CD4-positive, alpha-beta T cell treated with Interleukin-4 for 1 hour (primary cell): Measurements from ENCODE around the gene STXBP6.
"Not testable (repeated sequence)": the region's sequence is repeated elsewhere in the genome, so short reads cannot be mapped to it uniquely, and the experiment has no call there.

Source experiments
- DNase-seq, 2 donors: peaks; one replicate each; pipeline ENCODE4 v3.0.0-alpha.2; 2020 to 2022

The STXBP6 gene

DNA sequence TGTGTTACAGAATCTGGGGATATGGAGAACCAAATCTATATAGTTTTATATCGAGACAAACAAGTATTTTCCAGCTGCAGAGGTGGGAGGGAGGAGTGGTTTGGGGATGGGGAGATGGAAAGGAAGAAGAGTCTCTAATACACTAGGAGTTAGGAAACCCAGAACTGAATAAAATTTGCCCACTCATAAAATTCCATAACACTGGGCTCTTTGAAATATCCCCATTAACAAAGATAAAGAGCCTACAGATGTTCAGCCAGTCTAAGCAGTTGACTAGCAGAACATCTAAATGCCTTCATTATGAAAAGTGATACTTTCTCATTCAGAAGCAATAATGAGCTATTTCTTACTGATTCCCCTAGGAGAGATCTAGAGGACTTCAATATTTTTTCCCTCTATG is 264.2 kb downstream of the STXBP6 start:
- no peak for DNase-seq

DNA sequence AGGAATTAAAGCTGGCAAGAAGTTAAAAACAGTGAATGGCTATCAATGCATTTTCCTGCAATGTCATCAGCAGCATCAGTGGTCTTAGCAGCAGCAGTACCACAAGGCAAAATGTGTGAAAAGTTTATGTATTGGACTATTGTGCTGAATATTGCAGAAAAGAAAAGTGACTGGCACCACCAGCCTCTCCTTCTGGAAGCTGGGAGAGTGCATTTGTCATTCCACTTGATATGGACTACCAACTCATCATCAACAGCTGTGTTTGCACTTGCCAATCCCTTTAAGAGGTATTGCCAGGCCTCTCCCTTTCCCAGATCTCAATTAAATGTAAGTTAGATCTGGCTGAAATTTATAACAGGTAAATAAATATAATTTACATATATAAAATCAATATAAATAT is 265.0 kb downstream of the STXBP6 start:
- DNase-seq, result no peak

- DNase-seq, result no peak
These were observed 266.2 kb downstream of the STXBP6 start for GRCh38 chr14:24783791-24784190.

DNA sequence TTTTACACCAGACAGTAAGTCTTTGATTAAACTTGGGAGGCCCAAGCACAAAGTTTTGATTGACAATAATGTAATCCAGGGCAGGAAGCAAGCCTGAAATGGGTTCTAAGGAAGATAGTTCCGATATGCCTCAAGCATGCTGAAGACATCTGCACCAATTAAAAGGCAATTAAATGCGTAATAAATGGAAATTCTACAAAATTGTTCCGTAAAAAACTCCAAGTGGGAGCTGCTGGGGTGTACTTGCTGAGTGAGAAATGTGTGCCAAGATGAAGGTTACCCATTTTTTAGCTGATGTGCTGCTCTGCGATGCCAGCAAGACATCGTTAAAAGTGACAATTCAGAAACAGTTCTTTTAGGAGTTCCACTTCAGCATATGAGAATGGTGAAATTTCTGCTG is 269.7 kb downstream of the STXBP6 start:
- no peak for DNase-seq

DNA sequence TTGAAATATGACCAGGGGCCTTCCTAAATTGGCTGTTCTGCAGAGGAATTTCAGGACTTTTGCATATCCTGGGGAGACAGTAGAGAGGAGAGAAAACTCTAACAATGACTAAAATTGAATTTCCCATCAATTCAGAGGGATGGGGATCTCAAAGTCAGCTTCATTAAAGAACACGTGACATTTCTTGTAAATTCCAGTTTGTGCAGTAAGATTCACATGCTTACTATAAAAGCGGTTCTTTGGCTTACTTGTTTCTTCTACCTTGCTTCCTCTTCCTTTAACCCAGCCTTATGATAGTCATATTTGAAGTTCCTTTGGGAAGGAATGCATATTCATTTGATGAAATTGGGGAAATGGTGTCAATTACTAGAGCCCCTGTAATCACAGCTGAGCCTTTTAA is 272.3 kb downstream of the STXBP6 start:
- no peak for DNase-seq

GRCh38 chr14:24775950-24776349 is 274.0 kb downstream of the STXBP6 start:
- DNase-seq, result no peak

DNA sequence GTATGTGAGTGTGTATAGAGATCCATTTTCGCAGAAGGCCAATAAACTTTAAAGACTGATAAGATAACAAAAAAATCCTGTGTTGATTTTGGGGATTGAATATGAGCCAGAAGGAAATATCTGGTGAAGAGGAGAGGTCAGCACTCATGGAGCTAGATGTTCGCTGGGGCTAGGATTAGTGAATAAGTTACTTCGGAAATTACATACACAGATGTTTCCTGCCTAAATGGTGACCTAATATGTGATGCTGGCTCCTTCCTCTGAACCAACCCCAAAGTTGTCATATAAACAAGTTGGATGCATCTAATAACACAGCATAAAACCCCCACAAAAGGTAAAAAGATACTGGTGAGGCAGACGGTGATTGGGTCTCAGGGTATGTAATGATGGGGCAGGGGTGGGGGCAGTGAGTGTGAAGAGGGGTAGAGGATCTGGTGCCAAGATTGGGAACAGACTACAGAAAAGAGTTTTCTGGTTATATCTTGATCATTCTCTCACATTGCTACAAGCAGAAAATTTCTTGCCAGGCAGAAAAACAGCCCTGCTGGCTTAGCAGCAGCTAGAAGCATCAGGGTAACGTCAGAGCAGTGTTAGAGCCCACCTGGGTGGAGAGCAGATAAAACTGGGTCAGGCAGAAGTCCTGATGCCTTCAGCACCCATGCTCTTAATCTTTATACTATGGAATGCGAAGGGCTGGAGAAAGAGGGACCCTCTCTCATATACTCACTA is 275.6 kb downstream of the STXBP6 start:
- no peak for DNase-seq

DNA sequence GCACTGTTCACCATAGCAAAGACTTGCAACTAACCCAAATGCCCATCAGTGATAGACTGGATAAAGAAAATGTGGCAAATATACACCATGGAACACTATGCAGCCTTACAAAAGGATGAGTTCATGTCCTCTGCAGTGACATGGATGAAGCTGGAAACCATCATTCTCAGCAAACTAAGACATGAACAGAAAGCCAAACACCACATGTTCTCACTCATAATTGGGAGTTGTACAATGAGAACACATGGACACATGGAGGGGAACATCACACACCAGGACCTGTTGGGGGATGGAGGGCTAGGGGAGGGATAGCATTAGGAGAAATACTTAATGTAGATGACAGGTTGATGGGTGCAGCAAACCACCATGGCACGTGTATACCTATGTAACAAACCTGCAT is 276.4 kb downstream of the STXBP6 start:
- DNase-seq, result not testable (repeated sequence)

GRCh38 chr14:24766434-24766833 is 283.5 kb downstream of the STXBP6 start:
- no peak for DNase-seq

DNA sequence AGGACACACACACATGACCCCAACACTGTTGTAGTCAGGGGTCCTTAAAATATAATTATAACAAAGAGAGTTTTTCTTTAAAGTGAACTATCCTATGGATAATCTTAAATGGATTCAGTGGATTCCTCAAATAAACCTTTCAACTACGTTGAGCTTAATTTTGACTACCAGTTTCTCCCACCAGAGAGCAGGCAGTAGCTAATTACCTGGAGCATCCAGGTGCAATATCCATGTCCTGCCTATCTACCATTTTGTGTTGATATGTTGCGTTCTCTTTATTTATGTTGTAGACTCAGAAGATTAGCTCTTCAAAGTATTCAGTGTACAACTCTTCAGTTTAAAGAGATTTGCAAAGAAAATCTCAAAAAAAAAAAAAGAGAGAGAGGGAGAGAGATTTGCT is 288.8 kb downstream of the STXBP6 start:
- DNase-seq, result no peak
